Lower lobe of right lung (tissue), 2 donors: ENCODE data around the gene KLF9. TPM values are rescaled to one million over a fixed set of nuclear protein-coding genes. Genes with fewer than 3 reads are reported as not detected.
A peak's percentile ranks its signal among the peaks of the same experiment; 100 is the strongest.

Experiments
- ATAC-seq, 2 donors: fragments of 200-7000 bp; cut with Tn5 transposase; one replicate each; pipeline ENCODE4 v1.9.1; 2020 to 2022; ENCODE audit warnings: mild to moderate bottlenecking in 2 of 2, moderate library complexity in 2 of 2
- DNase-seq: peaks from one replicate; pipeline ENCODE4 v3.0.0-alpha.2; 2020
- H3K27ac ChIP-seq: fragments of 200-600 bp; one replicate; pipeline ENCODE4 v1.8.0; 2022
- H3K27me3 ChIP-seq: fragments of 200-600 bp; one replicate; pipeline ENCODE4 v1.8.0; 2022; ENCODE audit warnings: low read depth
- H3K36me3 ChIP-seq: fragments of 200-600 bp; one replicate; pipeline ENCODE4 v1.8.0; 2022; ENCODE audit warnings: mild to moderate bottlenecking
- H3K4me1 ChIP-seq: fragments of 200-600 bp; one replicate; pipeline ENCODE4 v1.8.0; 2022
- H3K4me3 ChIP-seq: fragments of 200-600 bp; one replicate; pipeline ENCODE4 v1.8.0; 2022; ENCODE audit warnings: mild to moderate bottlenecking
- H3K9me3 ChIP-seq: fragments of 200-600 bp; one replicate; pipeline ENCODE4 v1.8.0; 2022
- CTCF ChIP-seq: fragments of 200-600 bp; IDR thresholded peaks from one replicate; pipeline ENCODE4 v1.8.0; 2022; ENCODE audit warnings: antibody characterized with exemption, mild to moderate bottlenecking
- intact Hi-C: fragments of 100-400 bp; cut with DNase I; formaldehyde crosslinking; loops from one replicate; pipeline ENCODE4 v1.11.0; 2022
- long read RNA-seq: library from polyadenylated mRNA; unstranded; transcript quantifications from one replicate; pipeline ENCODE4 v2.0.0, GENCODE V29; 2021
- total RNA-seq: library from RNA; stranded (reverse); fragmentation: NEBNext Ultra II Directional; extraction: Animal tissue kit (Norgen Biotek cat#: 25700); gene quantifications from one replicate; pipeline ENCODE4 v1.2.1, GENCODE V29; 2021
- donor health status: DM: no; HTN: yes; CAD: no; lungs with severe emphysema.

KLF9 gene
- 76.9 TPM for total RNA-seq
- long read RNA-seq, full-length matches to known transcripts, result 4 of 15 reads
- long read RNA-seq, partial matches to known transcripts, result 0 of 15 reads
- long read RNA-seq, other reads (novel, unspliced or antisense), result 11 of 15 reads

- H3K27me3 ChIP-seq, result no peaks in the 10 kb centered on the region
- peaks cover 59% of the 10 kb centered on the region for H3K4me1 ChIP-seq
- intact Hi-C loops, result loop anchor here (10.0 kb wide), 1 partner anchor 61 kb away; no protein-coding TSS in a partner anchor
- no peak for TF ChIP-seq CTCF
- no peaks in the 10 kb centered on the region for H3K9me3 ChIP-seq
- H3K27ac ChIP-seq, result peak within 1 kb of the TSS; percentile 100
- peak; percentile 82 to 89 for ATAC-seq
- H3K36me3 ChIP-seq, result no peaks in the 10 kb centered on the region
- DNase-seq, result peak; percentile 94
- H3K4me3 ChIP-seq, result peak within 1 kb of the TSS; percentile 75
These were observed at the start of gene KLF9 for GRCh38 chr9:70413799-70414775. Gene KLF9 (minus strand): TSS chr9:70414657. CDS start chr9:70413363, 1,294 bp downstream.

GRCh38 chr9:70463877-70464276 lies 49.4 kb upstream of the KLF9 start:
- H3K9me3 ChIP-seq, result no peaks in the 10 kb centered on the region
- no peak for TF ChIP-seq CTCF
- intact Hi-C loops, result no loop called here
- H3K4me1 ChIP-seq, result peaks cover 11% of the 10 kb centered on the region
- no peaks in the 10 kb centered on the region for H3K36me3 ChIP-seq
- DNase-seq (no peak), ATAC-seq (peak in 1 of 2 donors; percentile 42)
- H3K4me3 ChIP-seq, result no peak overlapping the region
- H3K27me3 ChIP-seq, result no peaks in the 10 kb centered on the region
- H3K27ac ChIP-seq, result no peak overlapping the region

- Histone ChIP-seq H3K4me3 (no peak overlapping the region), H3K27me3 (no peaks in the 10 kb centered on the region), H3K9me3 (no peaks in the 10 kb centered on the region), H3K27ac (no peak overlapping the region), H3K4me1 (peaks cover 2% of the 10 kb centered on the region), H3K36me3 (no peaks in the 10 kb centered on the region)
- no peak for TF ChIP-seq CTCF
- intact Hi-C loops, result no loop called here
- DNase-seq (no peak), ATAC-seq (no peak)
These were observed 47.8 kb upstream of the KLF9 start for GRCh38 chr9:70462300-70462699.

GRCh38 chr9:70457235-70457634 lies 42.8 kb upstream of the KLF9 start:
- Histone ChIP-seq H3K4me1 (no peaks in the 10 kb centered on the region), H3K36me3 (no peaks in the 10 kb centered on the region), H3K27me3 (no peaks in the 10 kb centered on the region), H3K27ac (no peak overlapping the region), H3K4me3 (no peak overlapping the region), H3K9me3 (no peaks in the 10 kb centered on the region)
- ATAC-seq (no peak), DNase-seq (no peak)
- intact Hi-C loops, result no loop called here
- no peak for TF ChIP-seq CTCF

GRCh38 chr9:70455993-70456704 lies 41.7 kb upstream of the KLF9 start:
- intact Hi-C loops, result no loop called here
- H3K27me3 ChIP-seq, result no peaks in the 10 kb centered on the region
- no peaks in the 10 kb centered on the region for H3K4me1 ChIP-seq
- H3K9me3 ChIP-seq, result no peaks in the 10 kb centered on the region
- H3K4me3 ChIP-seq, result no peak overlapping the region
- no peaks in the 10 kb centered on the region for H3K36me3 ChIP-seq
- no peak for TF ChIP-seq CTCF
- DNase-seq, result no peak
- no peak for ATAC-seq
- H3K27ac ChIP-seq, result peak overlapping the region; percentile 22
